ENCODE results near the gene CYTH1.

- TF ChIP-seq CTCF (IDR thresholded peaks at IDR 0.05; ENCODE audit: borderline replicate concordance, extremely low read depth, low read length, poor library complexity, severe bottlenecking) (no peak), EZH2 (IDR thresholded peaks at IDR 0.05; ENCODE audit: borderline replicate concordance, low read depth, low read length, severe bottlenecking) (no peak)
Measured at GRCh38 chr17:78742901-78743300, 39.2 kb downstream of the CYTH1 start.

Data from DND-41 (cell line).